Epidermal melanocyte (primary cell): ENCODE results near the gene CDH23.

ENCODE experiments used
- DNase-seq: peaks from one replicate; pipeline ENCODE4 v3.0.0; 2011; ENCODE audit warnings: low spot score; ENCODE audit not compliant: insufficient read length

CDH23 gene

GRCh38 chr10:71704816-71705215, 308.1 kb downstream of the CDH23 start:
- DNase-seq, result no peak

GRCh38 chr10:71705582-71705981, 308.9 kb downstream of the CDH23 start:
- DNase-seq, result no peak

GRCh38 chr10:71706216-71707121, 309.7 kb downstream of the CDH23 start:
- DNase-seq, result no peak

GRCh38 chr10:71707240-71707789, 310.6 kb downstream of the CDH23 start:
- DNase-seq, result no peak

- DNase-seq, result no peak
These were observed 311.6 kb downstream of the CDH23 start for GRCh38 chr10:71708301-71708703.

GRCh38 chr10:71708897-71709882, 312.5 kb downstream of the CDH23 start:
- no peak for DNase-seq

GRCh38 chr10:71710519-71710918, 313.8 kb downstream of the CDH23 start:
- no peak for DNase-seq

GRCh38 chr10:71711052-71711623, 314.4 kb downstream of the CDH23 start:
- no peak for DNase-seq

- no peak for DNase-seq
These were observed 315.4 kb downstream of the CDH23 start for GRCh38 chr10:71712170-71712569.

- no peak for DNase-seq
These were observed 315.9 kb downstream of the CDH23 start for GRCh38 chr10:71712572-71713134.

- peak; percentile 48 for DNase-seq
These were observed 316.7 kb downstream of the CDH23 start for GRCh38 chr10:71713135-71714030.

GRCh38 chr10:71714031-71714410, 317.3 kb downstream of the CDH23 start:
- DNase-seq, result no peak

GRCh38 chr10:71714592-71714991, 317.9 kb downstream of the CDH23 start:
- no peak for DNase-seq

- DNase-seq, result no peak
These were observed 318.3 kb downstream of the CDH23 start for GRCh38 chr10:71715026-71715425.

- no peak for DNase-seq
These were observed 319.1 kb downstream of the CDH23 start for GRCh38 chr10:71715860-71716259.

- no peak for DNase-seq
These were observed 319.7 kb downstream of the CDH23 start for GRCh38 chr10:71716426-71716825.

- no peak for DNase-seq
These were observed 320.3 kb downstream of the CDH23 start for GRCh38 chr10:71717056-71717455.

GRCh38 chr10:71717551-71717951, 320.8 kb downstream of the CDH23 start:
- DNase-seq, result no peak

- DNase-seq, result no peak
These were observed 321.5 kb downstream of the CDH23 start for GRCh38 chr10:71718165-71718698.

- DNase-seq, result no peak
These were observed 322.3 kb downstream of the CDH23 start for GRCh38 chr10:71719042-71719441.
